HG03432 (cell line): ENCODE results near the gene SCN10A.

ENCODE experiments used
- ATAC-seq: cut with Tn5 transposase; IDR thresholded peaks from one replicate; pipeline ENCODE4 v1.9.1; 2021; ENCODE audit warnings: mild to moderate bottlenecking, moderate library complexity; ENCODE audit not compliant: unreplicated experiment

The SCN10A gene

DNA sequence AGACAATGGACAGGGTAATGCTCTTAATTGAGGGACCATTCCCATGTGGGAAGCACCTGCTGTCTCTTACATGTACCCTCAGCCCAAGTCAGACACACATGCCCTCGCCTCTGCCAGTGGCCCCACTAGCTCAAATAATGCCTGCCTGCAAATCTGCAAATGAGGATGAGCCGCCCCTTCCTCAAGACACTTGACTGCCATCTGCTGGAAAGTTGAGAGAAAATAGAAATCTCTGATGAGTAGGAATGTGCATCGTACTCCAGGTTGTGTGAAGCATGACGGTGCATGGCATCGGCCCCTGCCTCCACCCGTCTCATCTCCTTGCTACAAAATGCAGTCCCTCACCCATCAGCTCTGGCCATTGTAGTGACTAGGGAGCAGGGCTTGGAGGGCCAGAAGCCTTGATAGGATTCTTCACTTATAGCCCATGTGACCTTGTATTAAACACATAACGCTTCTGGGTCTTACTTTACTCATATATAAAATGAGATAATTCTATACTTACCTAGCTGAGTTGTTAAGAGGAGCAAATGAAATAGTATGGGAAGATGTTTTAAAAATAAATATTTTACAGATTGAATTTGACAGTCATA is 160.2 kb downstream of the SCN10A start:
- peak; percentile 49 for ATAC-seq

DNA sequence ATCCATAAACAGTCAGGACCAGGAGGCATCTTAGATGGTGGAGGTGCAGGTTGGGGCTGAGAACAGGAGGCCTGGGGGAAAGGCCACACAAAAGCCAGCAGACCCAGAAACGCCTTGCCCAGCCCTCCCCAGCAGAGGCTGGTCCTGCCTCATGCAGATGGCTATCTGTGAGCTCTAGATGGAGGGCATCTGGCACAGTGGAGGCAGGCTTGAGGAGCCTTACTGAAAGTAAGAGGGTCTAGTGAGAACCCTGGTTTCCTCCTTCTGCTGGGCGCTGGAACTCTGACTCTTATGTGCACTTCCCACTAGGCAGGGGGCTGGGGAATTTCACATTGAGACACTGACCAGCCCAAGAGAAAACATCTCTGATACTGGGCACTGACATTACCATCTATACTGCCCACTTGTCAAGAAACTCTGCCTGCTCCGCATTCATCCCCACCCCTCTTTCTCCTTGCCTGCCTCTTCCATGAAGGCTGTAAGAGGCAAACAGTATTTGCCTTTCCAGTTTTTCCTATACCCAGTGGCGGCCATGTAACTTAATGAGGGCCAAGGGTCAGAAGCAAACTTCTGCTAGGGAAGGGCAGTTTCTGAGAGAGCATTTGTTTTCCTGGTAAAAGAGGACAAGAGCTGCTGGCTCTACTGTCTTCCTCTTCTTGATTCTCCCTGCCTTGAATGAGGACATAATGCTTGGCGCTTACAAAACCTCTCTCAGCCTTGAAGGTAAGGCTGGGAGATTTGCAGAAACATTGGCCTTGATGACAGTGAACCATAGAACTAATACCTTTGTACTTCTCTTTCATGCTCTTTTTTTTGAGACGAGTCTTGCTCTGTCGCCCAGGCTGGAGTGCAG is 162.1 kb downstream of the SCN10A start:
- ATAC-seq, result no peak

DNA sequence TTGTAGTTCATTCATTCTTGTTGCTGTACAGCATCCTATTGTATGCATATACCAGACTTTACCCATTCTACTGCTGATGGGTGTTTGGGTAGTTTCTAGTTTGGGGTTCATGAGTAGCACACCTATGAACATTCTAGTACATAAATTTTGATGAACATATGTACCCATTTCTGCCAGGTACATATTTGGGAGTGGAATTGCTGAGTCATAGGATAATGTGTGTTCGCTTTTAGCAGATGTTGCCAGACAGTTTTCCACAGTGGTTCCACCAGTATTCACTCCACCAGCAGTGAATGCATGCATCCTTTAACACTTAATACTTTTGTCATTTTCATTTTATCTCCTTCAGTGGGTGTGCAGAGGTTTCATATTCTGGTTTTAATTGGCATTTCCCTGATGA is 163.1 kb downstream of the SCN10A start:
- no peak for ATAC-seq

DNA sequence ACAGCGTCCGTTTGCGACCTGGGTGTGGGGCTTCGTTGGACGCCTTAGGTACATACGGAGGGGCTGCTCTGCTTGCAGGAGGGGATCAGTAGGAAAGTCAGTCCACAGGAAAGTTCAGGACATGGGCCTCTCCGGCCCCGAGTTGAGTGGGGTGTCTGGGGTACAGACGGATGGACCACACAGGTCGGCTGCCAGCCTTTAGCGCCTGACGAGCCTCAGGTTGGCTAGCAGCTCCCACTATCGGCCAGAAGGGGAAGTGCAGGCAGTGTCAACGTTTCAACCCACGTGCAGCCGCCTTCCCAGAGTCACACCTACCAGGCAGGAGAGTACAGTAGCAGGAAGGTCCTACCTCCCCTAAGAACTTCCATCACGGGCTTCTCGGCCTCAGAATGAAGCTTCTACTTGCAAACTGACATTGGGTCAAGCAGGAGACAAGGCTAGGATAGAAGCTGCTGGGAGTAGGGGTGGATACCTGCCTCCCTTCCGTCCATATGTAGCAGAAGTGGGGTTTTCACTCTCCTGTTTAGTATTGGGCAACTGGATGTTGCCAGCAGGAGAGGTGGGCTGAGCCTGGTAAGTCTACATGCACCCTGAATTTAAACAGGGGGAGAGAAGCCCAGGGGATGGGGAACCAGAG is 164.7 kb downstream of the SCN10A start:
- peak; percentile 62 for ATAC-seq

DNA sequence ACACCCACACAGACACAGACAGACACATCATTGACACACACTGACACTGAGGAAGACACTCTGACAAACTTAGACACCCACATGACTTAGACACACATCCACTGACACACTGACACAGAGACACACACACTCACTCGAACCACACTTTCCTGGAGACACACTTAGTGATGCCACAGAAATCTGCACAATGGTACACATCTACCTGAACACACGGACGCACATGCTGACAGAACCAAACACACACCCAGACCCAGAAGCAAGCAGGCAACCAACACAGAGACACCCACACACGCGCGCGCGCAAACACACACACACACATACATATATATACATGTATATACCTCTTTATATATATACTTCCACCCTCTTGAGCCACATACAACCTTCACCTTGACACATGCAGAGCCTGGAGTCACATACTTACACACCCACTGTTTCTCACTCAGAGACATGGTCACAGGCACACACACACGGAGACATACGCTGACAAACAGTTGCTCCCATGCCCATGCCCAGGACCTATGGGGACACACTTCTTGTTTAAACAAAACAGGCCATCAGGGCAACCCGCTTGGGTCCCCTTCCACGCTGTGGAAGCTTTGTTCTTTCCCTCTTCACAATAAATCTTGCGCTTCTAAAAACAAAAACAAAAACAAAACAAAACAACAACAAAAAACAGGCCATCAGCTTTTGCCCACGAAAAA is 165.6 kb downstream of the SCN10A start:
- ATAC-seq, result no peak

DNA sequence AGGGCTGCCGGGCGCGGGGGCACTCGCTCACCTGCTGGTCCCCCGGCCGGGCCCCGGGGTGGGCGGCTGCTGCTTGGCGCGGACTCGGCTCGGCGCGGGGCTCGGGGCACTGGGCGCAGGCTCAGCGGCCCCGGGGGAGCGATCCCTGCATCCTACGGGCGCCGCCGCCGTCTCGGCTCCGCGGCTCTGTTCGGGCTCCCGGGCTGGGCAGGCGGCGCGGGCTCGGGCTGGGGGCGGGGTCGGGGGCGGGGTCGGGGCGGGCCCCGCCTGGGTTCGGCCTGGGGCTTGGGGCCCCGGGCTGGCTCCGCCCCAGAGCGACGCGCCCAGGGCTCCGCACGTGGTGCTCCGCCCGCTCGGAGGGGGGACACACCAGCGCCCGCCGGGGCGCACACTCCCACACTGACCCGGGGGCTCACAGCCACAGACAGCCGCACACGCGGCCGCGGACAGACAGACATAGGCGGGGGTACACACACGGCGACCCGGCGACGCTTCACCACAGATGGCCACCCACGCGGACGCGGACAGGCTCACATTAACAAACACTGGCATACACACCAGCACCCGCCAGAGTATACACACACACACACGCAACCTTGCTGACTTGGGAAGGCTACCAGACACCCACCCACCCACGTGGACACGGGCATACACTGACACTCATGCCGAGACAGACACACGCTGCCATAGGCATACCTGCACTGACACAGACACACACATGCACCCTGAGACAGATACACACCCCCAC is 166.3 kb downstream of the SCN10A start, which contains the start of gene SCN5A:
TSS of gene SCN5A (minus strand) at position 188 of the 748 bp plus-strand sequence. CDS start 16,380 bp downstream, outside the sequence.
- peak; percentile 79 for ATAC-seq

DNA sequence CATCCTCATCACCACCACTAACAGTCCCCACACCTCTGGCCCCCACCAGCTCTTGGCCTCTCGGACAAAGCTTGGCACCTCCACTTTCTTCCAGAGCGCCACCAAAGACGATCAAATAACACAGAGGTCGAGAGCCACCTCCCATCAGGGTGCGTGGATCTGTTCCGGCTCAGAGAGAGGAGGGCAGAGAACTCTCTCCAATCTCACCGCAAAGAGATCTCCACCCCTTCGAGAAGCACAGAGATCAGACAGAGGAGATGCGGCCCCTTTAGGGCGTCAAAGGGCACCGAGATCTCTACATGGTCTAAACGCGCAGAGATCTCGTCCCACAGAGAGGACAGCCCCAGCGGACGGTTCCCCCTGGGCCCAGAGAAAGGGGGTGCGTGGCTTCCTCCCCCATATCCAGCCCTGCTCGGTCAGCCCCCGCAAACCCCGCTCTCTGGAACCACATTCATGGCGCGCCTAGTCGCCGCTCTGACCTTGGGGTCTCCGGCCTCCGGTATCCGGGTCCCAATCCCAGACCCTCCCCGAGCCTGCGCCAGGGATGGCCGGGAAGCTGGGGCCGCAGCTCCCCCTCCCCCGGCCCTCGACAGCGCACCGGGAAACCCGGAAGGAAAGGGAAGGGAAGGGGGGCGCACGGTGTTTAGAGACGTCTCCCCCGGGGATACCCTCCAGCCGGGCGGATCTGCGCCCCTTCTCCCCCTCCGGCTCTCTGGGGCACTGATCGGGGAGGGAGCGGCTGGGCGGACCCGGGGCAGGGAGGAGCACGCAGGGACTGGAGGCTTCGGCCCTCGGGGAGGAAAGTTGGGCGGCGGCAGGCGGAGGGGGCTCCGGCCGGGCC is 167.1 kb downstream of the SCN10A start:
- peak; percentile 16 for ATAC-seq

DNA sequence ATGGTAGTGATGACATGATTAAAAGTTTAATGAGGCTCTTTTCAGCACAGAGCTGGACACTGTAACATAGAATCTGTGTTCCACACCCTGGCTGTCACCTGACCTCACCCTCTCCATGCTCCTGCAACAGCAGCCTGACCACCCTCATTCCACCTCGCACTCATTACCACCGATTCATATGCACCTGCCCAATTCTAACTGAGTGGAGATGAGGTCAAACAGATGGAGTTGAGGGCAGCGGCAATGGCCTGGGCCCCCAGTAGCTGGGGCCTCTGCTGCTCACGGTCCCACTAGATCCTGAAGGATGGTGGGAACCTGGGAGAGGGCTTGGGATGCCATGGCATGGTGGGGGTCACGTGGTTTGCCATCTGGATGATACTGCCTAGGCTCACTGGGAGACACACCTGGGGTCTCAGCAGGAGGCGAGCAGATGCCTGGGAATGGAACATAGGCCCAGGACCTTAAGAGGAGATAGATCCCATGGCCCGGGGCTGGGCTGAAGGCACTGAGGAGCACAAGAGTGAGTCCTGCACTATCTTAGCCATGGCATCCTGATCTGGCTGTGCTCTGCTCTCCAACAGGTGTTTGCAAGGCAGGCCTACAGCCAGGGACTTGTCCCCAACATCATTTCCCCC is 167.9 kb downstream of the SCN10A start:
- no peak for ATAC-seq

DNA sequence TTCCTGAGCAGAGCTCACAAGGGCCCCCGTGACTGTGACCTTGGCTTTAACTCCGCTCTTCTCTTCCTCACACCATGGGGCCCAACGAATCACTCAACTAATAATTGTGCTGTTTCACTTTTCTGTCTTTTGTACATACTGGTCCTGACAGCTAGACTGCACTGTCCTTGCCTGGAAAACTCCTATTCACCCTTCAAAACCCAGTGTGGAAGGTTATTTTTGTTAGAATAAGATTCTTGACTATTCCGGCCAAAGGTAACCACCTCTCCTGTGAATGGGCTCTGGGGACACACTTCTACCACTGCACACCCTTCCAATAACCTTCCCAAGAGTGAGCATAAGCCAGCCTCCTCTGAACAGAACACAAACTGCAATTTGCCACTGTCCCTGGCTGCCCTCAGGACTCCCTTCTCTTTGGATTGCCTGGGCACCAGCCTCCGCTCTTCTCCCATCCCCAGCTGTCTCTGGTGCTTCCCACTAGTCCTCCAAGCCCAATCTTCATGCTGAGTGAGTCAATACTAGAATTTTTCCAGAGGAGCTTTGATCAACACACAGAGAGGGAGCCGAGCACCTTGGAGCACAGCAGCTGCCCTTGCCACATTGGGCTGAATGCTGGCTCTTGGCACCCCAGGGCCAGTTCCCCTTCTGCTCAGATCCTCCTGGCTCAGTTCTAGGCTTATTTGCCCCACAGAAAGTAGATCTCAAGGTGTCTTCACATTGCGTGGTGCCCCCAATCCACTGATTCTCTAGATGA is 168.6 kb downstream of the SCN10A start:
- no peak for ATAC-seq
